Suppressor macrophage (primary cell): ENCODE measurements around the gene TEKT3.

Experiments
- DNase-seq, 4 experiments: peaks; one replicate each; pipeline ENCODE4 v3.0.0-alpha.2; 2020 to 2022

Gene TEKT3

GRCh38 chr17:15290605-15291004, 50.8 kb downstream of the TEKT3 start:
- no peak for DNase-seq

- no peak for DNase-seq
These were observed 51.9 kb downstream of the TEKT3 start for GRCh38 chr17:15289285-15290183.

- no peak for DNase-seq
These were observed 52.5 kb downstream of the TEKT3 start for GRCh38 chr17:15288859-15289258.

- DNase-seq, result no peak
These were observed 53.7 kb downstream of the TEKT3 start for GRCh38 chr17:15287538-15288267.

- DNase-seq, result no peak
These were observed 55.9 kb downstream of the TEKT3 start for GRCh38 chr17:15285466-15285865.

GRCh38 chr17:15284537-15284936, 56.9 kb downstream of the TEKT3 start:
- DNase-seq, result no peak

GRCh38 chr17:15284107-15284506, 57.3 kb downstream of the TEKT3 start:
- no peak for DNase-seq

GRCh38 chr17:15281909-15282308, 59.5 kb downstream of the TEKT3 start:
- DNase-seq, result no peak

- peak in 3 of 4 experiments; percentile 9 to 59 (median 19) for DNase-seq
These were observed 62.4 kb downstream of the TEKT3 start for GRCh38 chr17:15278924-15279477.

GRCh38 chr17:15278380-15278779, 63.0 kb downstream of the TEKT3 start:
- DNase-seq, result no peak

GRCh38 chr17:15274017-15274416, 67.4 kb downstream of the TEKT3 start:
- DNase-seq, result no peak

- peak; percentile 11 to 52 (median 38) for DNase-seq
These were observed 68.1 kb downstream of the TEKT3 start for GRCh38 chr17:15273141-15273793.

GRCh38 chr17:15271741-15272140, 69.7 kb downstream of the TEKT3 start:
- DNase-seq, result peak in 3 of 4 experiments; percentile 31 to 53 (median 41)

- no peak for DNase-seq
These were observed 70.6 kb downstream of the TEKT3 start for GRCh38 chr17:15270628-15271381.

GRCh38 chr17:15269780-15270089, 71.7 kb downstream of the TEKT3 start:
- no peak for DNase-seq

- DNase-seq, result no peak
These were observed 72.2 kb downstream of the TEKT3 start for GRCh38 chr17:15269087-15269779.

- no peak for DNase-seq
These were observed 72.9 kb downstream of the TEKT3 start for GRCh38 chr17:15268461-15268860.

GRCh38 chr17:15267996-15268395, 73.4 kb downstream of the TEKT3 start:
- no peak for DNase-seq

- no peak for DNase-seq
These were observed 74.9 kb downstream of the TEKT3 start for GRCh38 chr17:15266325-15267125.

- no peak for DNase-seq
These were observed 76.3 kb downstream of the TEKT3 start, which contains the start of gene PMP22 for GRCh38 chr17:15265131-15265530. Gene PMP22, minus strand, starts transcription at chr17:15265326. Its CDS starts 4,599 bp downstream, at chr17:15260727.

- DNase-seq, result peak in 1 of 4 experiments; percentile 19
These were observed 76.9 kb downstream of the TEKT3 start for GRCh38 chr17:15264542-15264941.
